Measurements from ENCODE around the gene IGSF21. TPM values are rescaled to one million over a fixed set of nuclear protein-coding genes. Genes with fewer than 3 reads are reported as not detected.
"Not testable (repeated sequence)": the region's sequence is repeated elsewhere in the genome, so short reads cannot be mapped to it uniquely, and the experiment has no call there.

The IGSF21 gene
- total and polyA plus RNA-seq, 2 donors (not counting 3 experiments of a cell fraction or from before 2014, with no cell fraction given): not detected

DNA sequence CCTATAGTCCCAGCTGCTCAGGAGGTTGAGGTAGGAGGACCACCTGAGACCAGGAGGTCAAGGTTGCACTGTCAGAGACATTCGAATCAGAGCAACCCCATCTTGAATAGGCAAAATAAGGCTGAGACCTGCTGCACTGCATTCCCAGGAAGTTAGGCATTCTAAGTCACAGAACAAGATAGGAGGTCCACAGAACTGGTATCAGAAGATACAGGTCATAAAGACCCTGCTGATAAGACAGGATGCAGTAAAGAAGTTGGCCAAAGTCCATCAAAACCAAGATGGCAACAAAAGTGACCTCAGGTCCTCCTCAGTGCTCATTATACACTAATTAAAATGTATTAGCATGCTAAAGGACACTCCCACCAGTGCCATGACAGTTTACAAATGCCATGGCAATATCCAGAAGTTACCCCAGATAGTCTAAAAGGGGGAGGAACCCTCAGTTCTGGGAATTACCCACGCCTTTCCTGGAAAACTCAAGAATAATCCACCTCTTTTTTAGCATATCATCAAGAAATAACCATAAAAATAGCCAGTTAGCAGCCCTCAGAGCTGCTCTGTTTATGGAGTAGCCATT, 307.9 kb downstream of the IGSF21 start:
- no peak overlapping the region for H3K9ac ChIP-seq (replicated peaks; ENCODE audit: extremely low read depth, insufficient read depth, low read length)
- no peak overlapping the region for H3K27ac ChIP-seq (ENCODE audit: insufficient read depth, low read depth, low read length)
- BruUV-seq (replicated peaks): no TSS peak
- CTCF ChIA-PET: no interaction called here
- POLR2A ChIA-PET: no interaction called here
- no peaks in the 10 kb centered on the region for H3K79me2 ChIP-seq (ENCODE audit: control insufficient read depth, insufficient read depth, low read length)
- intact Hi-C loops (cut with micrococcal nuclease): no loop called here
- DNase-seq (ENCODE audit: low read depth, low spot score) (no peak), FAIRE-seq (no peak)
- H3K9me1 ChIP-seq (replicated peaks; ENCODE audit: control insufficient read depth, extremely low read depth, insufficient read depth, low read length): no peaks in the 10 kb centered on the region
- dilution Hi-C loops (cut with MboI; ENCODE audit: extremely low pct_ligation_motif_present, low sequenced_read_pairs): no loop called here
- no peaks in the 10 kb centered on the region for H3K27me3 ChIP-seq (ENCODE audit: control insufficient read depth in 2 of 2, insufficient read depth in 2 of 2, low read length in 2 of 2)
- H2AFZ ChIP-seq (ENCODE audit: low read depth, low read length): no peak overlapping the region
- no peaks in the 10 kb centered on the region for H3K36me3 ChIP-seq (ENCODE audit: control insufficient read depth in 2 of 2, extremely low read depth in 1 of 2, insufficient read depth in 2 of 2, low read length in 2 of 2)
- TF ChIP-seq GATA2 (IDR thresholded peaks at IDR 0.05; ENCODE audit: insufficient read depth, insufficient read length, low read depth, low read length) (no peak), EZH2 (IDR thresholded peaks at IDR 0.05; ENCODE audit: borderline replicate concordance, low read depth, low read length, severe bottlenecking) (no peak), POLR2A (IDR thresholded peaks at IDR 0.05; ENCODE audit: low read depth, low read length) (no peak), MYC (IDR thresholded peaks at IDR 0.05; ENCODE audit: low read depth, low read length) (no peak), POLR2AphosphoS5 (IDR thresholded peaks at IDR 0.05; ENCODE audit: insufficient read depth, low read depth, low read length) (no peak), JUN (IDR thresholded peaks at IDR 0.05; ENCODE audit: borderline replicate concordance, insufficient read depth, insufficient read length, low read depth) (no peak), FOS (IDR thresholded peaks at IDR 0.05; ENCODE audit: borderline replicate concordance, insufficient read depth, low read length) (no peak)
- TF ChIP-seq, protein P1, sequence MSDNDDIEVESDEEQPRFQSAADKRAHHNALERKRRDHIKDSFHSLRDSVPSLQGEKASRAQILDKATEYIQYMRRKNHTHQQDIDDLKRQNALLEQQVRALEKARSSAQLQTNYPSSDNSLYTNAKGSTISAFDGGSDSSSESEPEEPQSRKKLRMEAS (IDR thresholded peaks at IDR 0.05; ENCODE audit: insufficient read depth, insufficient read length): no peak
- TF ChIP-seq, protein P2, sequence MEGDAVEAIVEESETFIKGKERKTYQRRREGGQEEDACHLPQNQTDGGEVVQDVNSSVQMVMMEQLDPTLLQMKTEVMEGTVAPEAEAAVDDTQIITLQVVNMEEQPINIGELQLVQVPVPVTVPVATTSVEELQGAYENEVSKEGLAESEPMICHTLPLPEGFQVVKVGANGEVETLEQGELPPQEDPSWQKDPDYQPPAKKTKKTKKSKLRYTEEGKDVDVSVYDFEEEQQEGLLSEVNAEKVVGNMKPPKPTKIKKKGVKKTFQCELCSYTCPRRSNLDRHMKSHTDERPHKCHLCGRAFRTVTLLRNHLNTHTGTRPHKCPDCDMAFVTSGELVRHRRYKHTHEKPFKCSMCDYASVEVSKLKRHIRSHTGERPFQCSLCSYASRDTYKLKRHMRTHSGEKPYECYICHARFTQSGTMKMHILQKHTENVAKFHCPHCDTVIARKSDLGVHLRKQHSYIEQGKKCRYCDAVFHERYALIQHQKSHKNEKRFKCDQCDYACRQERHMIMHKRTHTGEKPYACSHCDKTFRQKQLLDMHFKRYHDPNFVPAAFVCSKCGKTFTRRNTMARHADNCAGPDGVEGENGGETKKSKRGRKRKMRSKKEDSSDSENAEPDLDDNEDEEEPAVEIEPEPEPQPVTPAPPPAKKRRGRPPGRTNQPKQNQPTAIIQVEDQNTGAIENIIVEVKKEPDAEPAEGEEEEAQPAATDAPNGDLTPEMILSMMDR (IDR thresholded peaks at IDR 0.05; ENCODE audit: extremely low read depth in 1 of 2, insufficient read depth in 1 of 2, low read depth in 1 of 2, low read length in 2 of 2): no peak
- H3K9me3 ChIP-seq (replicated peaks; ENCODE audit: control insufficient read depth, insufficient read depth, low read length): peaks cover 3% of the 10 kb centered on the region
- no peaks in the 10 kb centered on the region for H3K4me1 ChIP-seq (ENCODE audit: control insufficient read depth, extremely low read depth, insufficient read depth, low read length)
- H3K4me3 ChIP-seq (replicated peaks in 1 of 3; ENCODE audit: insufficient read depth in 1 of 3, low read depth in 1 of 3, low read length in 3 of 3): no peak overlapping the region
- no peaks in the 10 kb centered on the region for H4K20me1 ChIP-seq (replicated peaks; ENCODE audit: control insufficient read depth, extremely low read depth, insufficient read depth, low read length)
- no peak overlapping the region for H3K4me2 ChIP-seq (ENCODE audit: insufficient read depth, low read length)

DNA sequence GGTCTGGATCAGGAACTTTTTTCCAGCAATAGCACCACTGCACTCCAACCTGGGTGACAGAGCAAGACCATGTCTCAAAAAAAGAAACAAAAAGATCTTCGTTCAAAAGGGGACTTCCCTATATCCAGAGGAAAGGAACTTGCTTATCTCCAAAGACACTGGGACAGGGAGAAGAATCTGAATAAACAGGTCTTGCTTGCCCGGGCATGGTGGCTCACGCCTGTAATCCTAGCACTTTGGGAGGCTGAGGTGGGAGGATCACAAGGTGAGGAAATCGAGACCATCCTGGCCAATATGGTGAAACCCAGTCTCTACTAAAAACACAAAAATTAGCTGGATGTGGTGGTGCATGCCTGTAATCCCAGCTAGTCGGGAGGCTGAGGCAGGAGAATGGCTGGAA, 308.5 kb downstream of the IGSF21 start:
- H3K9me3 ChIP-seq (replicated peaks; ENCODE audit: control insufficient read depth, insufficient read depth, low read length); dilution Hi-C loops (cut with MboI; ENCODE audit: extremely low pct_ligation_motif_present, low sequenced_read_pairs); CTCF ChIA-PET; H3K27ac ChIP-seq (ENCODE audit: insufficient read depth, low read depth, low read length); H3K79me2 ChIP-seq (ENCODE audit: control insufficient read depth, insufficient read depth, low read length); H3K9ac ChIP-seq (replicated peaks; ENCODE audit: extremely low read depth, insufficient read depth, low read length); DNase-seq (ENCODE audit: low read depth, low spot score); intact Hi-C loops (cut with micrococcal nuclease); H3K9me1 ChIP-seq (replicated peaks; ENCODE audit: control insufficient read depth, extremely low read depth, insufficient read depth, low read length); H2AFZ ChIP-seq (ENCODE audit: low read depth, low read length); H3K4me3 ChIP-seq (replicated peaks in 1 of 3; ENCODE audit: insufficient read depth in 1 of 3, low read depth in 1 of 3, low read length in 3 of 3); H3K36me3 ChIP-seq (ENCODE audit: control insufficient read depth in 2 of 2, extremely low read depth in 1 of 2, insufficient read depth in 2 of 2, low read length in 2 of 2); H3K27me3 ChIP-seq (ENCODE audit: control insufficient read depth in 2 of 2, insufficient read depth in 2 of 2, low read length in 2 of 2); H4K20me1 ChIP-seq (replicated peaks; ENCODE audit: control insufficient read depth, extremely low read depth, insufficient read depth, low read length); H3K4me1 ChIP-seq (ENCODE audit: control insufficient read depth, extremely low read depth, insufficient read depth, low read length); FAIRE-seq; POLR2A ChIA-PET; H3K4me2 ChIP-seq (ENCODE audit: insufficient read depth, low read length); BruUV-seq (replicated peaks): not testable (repeated sequence)
